ENCODE measurements around the gene RARS2.
"Not testable (repeated sequence)": the region's sequence is repeated elsewhere in the genome, so short reads cannot be mapped to it uniquely, and the experiment has no call there.

Gene RARS2

GRCh38 chr6:87498048-87498447 is 91.7 kb downstream of the RARS2 start:
- DNase-seq, result no peak

GRCh38 chr6:87494761-87495422 is 94.9 kb downstream of the RARS2 start:
- no peak for DNase-seq

- DNase-seq, result not testable (repeated sequence)
Observed at GRCh38 chr6:87489326-87489725, 100.5 kb downstream of the RARS2 start.

GRCh38 chr6:87487555-87487954 is 102.2 kb downstream of the RARS2 start:
- peak; percentile 21 for DNase-seq

- DNase-seq, result no peak
Observed at GRCh38 chr6:87484491-87484890, 105.3 kb downstream of the RARS2 start.

- DNase-seq, result peak; percentile 53
Observed at GRCh38 chr6:87483929-87484328, 105.9 kb downstream of the RARS2 start.

- no peak for DNase-seq
Observed at GRCh38 chr6:87482366-87482765, 107.4 kb downstream of the RARS2 start.

- no peak for DNase-seq
Observed at GRCh38 chr6:87481931-87482330, 107.9 kb downstream of the RARS2 start.

- peak; percentile 59 for DNase-seq
Observed at GRCh38 chr6:87473419-87473903, 116.3 kb downstream of the RARS2 start.

GRCh38 chr6:87472525-87473418 is 117.0 kb downstream of the RARS2 start, which contains the start of gene SLC35A1:
Gene SLC35A1 (plus strand): TSS chr6:87472974. CDS start chr6:87473004, 30 bp downstream.
- DNase-seq, result peak; percentile 81

- DNase-seq, result no peak
Observed at GRCh38 chr6:87465051-87465450, 124.7 kb downstream of the RARS2 start.
